GM18526 (cell line): ENCODE measurements around the gene TSR1.

ENCODE experiments used
- POLR2A ChIP-seq: IDR thresholded peaks from 3 replicates; pipeline ENCODE4 v1.6.1; 2011; ENCODE audit not compliant: insufficient read length; ENCODE audit errors: extremely low read depth

TSR1 gene

GRCh38 chr17:2372180-2372579 is 35.9 kb upstream of the TSR1 start:
- no peak for TF ChIP-seq POLR2A

DNA sequence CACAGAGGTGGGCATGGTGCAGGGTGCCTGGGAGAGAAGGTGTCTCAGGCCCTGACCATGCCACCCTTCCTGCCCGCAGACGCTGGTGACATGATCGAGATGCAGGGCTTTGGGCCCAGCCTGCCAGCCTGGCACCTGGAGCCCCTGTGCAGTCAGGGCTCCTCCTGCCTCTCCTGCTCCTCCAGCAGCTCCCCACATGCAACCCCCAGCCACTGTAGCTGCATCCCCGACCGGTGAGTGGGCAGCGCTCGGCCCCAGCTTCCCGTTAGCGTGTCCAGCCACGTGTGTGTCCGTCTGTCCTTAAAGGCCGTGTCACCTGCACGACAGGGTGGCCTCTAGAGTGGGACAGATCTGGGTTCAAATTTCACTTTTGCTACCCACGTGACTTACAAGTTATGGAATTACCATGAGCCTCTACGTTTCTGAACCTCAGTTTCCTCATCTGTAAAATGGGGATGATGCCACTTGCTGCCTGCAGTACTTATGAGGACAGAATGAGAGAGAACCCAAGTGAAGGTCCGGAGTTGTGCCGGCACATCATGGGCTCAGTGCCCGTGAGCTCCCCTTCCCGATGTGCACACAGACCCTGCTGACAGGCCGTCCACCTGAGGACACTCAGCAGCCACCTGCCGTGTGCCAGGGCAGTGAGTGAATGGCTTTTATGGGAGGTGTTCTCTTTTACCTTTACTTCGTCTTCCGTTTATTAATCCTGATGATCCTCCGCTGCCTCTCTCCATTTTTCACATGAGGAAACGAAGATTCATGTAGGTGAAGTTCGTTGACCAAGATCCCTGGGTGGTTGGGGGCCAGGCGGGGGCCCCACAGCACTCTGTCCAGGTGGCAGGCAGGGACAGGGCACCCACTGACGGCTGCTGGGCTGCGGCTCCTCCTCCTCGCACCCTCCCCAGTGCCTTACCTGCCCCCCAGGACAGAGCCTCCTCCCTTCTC is 35.2 kb upstream of the TSR1 start:
- no peak for TF ChIP-seq POLR2A

DNA sequence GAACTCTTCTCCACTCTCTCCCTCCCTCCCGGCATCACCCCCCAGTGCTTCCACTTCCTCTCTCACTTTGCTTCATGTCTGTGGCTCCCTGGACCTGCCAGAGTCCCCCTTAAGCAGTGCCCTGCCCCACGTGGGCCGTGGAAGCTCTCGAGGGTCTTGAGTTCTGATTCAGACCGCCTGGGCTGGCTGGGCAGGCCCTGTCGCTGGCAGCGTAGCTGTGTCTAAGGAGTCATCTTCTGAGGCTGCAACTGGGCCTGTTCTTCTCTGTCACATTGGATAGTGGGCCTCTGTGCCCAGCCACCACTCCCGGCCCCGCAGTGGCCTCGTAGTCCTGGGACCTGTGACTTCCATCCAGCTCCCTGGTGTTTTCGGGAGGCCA is 33.9 kb upstream of the TSR1 start:
- no peak for TF ChIP-seq POLR2A

GRCh38 chr17:2369551-2370210 is 33.4 kb upstream of the TSR1 start:
- no peak for TF ChIP-seq POLR2A

DNA sequence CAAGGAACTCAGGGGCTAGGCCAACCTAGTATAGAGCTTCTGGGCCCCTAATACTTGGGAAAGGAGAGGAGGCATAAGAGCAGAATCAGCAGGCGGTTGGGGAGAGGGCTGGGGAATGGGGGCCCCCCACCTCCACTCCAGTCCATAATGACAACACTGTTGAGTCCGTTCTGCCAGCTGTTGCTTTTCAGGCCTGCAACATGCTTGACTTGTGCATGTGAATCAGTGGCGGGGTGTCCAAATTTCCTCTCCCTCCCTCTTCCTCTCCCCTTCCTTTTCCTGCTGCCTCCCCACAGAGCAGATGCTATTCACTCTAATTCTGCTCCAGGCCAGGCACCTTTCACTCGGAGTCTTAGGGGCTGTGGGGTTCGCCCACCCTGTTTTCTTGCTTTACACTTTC is 32.8 kb upstream of the TSR1 start:
- TF ChIP-seq POLR2A, result no peak

DNA sequence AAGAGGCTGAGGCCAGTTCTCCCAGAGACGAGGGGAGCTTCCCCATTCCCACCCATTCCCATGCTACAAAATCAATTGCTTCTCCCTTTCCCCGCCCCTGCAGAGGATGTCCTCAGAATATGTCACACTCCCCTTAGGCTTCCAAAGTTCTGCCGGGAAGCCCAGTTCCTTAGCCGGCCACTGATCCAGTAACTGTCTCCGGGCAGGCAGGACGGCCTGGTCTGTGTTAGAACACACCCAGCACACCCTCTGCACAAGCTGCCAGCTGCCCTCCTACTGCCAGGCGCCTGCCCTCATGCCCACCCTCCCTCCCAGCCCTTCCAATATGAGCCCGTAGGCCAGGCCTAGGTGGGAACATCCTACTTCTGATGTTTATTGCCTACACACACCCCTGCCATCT is 32.1 kb upstream of the TSR1 start:
- no peak for TF ChIP-seq POLR2A

DNA sequence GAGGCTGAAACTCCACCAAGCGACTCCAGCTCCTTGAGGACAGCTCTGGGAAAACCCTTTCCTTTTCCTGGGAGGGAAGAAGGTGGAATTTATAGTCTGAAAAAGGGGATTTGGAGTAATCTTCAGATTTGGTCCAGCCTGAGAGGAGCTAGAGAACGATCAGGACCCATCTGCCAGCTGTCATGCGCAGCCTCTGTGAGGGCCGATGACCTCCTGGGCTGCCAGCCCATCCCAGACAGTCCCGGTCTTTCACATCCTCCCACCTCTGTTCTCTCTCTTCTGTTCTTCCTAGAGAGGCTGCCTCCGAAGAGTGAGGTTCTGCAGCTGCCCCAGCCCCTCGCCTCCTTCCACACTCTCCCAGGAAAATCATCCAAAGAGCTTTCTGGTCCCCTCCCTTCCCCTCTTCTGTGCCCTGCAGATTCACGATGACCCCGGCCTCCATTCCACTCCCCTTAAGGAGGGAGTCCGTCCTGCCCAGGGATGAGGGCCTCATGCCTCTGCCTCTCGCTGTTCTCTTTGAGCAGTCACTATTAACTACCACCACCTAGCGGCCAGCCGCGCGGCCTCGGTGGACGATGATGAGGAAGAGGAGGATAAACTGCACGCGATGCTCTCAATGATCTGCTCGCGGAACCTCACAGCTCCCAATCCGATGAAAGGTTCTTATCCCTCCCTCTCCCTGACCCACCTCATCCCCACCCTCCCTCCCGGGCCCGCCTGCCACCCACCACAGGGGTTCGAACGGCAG is 30.7 kb upstream of the TSR1 start:
- no peak for TF ChIP-seq POLR2A

- TF ChIP-seq POLR2A, result no peak
These were observed 28.9 kb upstream of the TSR1 start for GRCh38 chr17:2365132-2365531.

GRCh38 chr17:2364763-2365116 is 28.5 kb upstream of the TSR1 start:
- TF ChIP-seq POLR2A, result no peak

- no peak for TF ChIP-seq POLR2A
These were observed 27.9 kb upstream of the TSR1 start for GRCh38 chr17:2363851-2364762.

- no peak for TF ChIP-seq POLR2A
These were observed 27.1 kb upstream of the TSR1 start for GRCh38 chr17:2363318-2363717.

DNA sequence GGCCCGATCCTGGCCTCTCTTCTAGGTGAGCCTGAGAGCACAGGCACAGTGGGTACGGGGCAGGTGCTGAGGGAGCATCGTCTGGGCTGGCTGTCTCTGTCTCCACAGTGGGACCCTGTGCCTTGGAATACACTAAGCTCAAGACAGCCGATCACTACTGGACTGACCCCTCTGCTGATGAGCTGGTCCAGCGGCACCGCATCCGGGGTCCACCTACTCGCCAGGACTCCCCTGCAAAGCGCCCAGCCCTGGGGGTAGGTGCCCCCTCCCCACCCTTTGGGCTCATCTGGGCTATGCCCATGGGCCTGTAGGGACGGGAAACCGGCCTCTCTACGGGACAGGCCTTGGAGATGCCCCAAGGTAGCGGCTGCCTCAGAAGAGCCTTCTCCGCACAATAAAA is 26.6 kb upstream of the TSR1 start:
- no peak for TF ChIP-seq POLR2A

GRCh38 chr17:2362416-2362815 is 26.2 kb upstream of the TSR1 start:
- TF ChIP-seq POLR2A, result no peak

DNA sequence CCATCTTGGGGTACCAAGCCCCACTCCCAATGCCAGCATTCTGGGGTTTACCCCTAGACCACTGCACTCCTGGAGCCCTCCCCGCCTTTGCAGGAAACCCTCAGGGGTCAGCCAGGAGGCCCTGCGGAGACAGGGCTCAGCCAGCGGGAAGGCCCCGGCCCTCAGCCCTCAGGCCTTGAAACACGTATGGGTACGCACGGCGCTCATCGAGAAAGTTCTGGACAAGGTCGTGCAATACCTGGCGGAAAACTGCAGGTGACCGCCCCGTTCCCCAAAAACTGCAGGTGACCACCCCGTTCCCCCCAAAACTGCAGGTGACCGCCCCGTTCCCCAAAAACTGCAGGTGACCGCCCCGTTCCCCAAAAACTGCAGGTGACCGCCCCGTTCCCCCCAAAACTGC is 25.8 kb upstream of the TSR1 start:
- TF ChIP-seq POLR2A, result no peak
